Vagina (tissue), 2 donors: Measurements from ENCODE around the gene FSTL5.

Experiments
- POLR2A ChIP-seq, 2 donors: fragments of 450-650 bp; IDR thresholded peaks; one replicate each; pipeline ENCODE4 v1.6.1; 2017; ENCODE audit warnings: antibody characterized with exemption in 2 of 2, mild to moderate bottlenecking in 2 of 2, moderate library complexity in 2 of 2
- POLR2AphosphoS5 ChIP-seq, 2 donors: sonication (generic); formaldehyde crosslinking; IDR thresholded peaks; one replicate each; pipeline ENCODE4 v1.9.0; 2017; ENCODE audit warnings: antibody characterized with exemption in 2 of 2, mild to moderate bottlenecking in 2 of 2, low read depth in 1 of 2; ENCODE audit not compliant: insufficient read depth in 1 of 2
- TF ChIP-seq, protein P1 (sequence below), 3 experiments: fragments of 450-650 bp in 2 of 3; fragments of 200-600 bp in 1 of 3; sonication (generic) in 1 of 3; IDR thresholded peaks; one replicate each; pipeline ENCODE4 v1.5.1; 2017 to 2019; ENCODE audit warnings: antibody characterized with exemption in 3 of 3, mild to moderate bottlenecking in 2 of 3, moderate library complexity in 2 of 3

DNA sequence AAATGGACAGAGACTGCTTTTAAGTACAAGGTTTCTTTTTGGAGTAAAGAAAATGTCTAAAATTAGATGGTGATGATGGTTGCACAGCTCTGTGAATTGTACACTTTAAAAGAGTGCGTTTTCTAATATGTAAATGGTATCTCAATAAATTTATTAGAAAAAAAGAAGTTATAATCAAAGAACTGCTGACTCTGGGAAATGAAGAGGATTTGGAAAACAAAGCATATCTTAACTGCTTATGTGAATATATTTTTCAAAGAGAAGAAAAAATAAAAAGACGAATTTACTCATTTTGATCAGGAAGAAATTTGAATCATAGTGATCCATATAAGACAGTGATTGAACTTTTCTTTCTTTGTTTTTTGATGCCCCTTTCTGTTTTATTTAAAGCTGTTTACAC, 45.9 kb upstream of the FSTL5 start:
- TF ChIP-seq, protein P1, sequence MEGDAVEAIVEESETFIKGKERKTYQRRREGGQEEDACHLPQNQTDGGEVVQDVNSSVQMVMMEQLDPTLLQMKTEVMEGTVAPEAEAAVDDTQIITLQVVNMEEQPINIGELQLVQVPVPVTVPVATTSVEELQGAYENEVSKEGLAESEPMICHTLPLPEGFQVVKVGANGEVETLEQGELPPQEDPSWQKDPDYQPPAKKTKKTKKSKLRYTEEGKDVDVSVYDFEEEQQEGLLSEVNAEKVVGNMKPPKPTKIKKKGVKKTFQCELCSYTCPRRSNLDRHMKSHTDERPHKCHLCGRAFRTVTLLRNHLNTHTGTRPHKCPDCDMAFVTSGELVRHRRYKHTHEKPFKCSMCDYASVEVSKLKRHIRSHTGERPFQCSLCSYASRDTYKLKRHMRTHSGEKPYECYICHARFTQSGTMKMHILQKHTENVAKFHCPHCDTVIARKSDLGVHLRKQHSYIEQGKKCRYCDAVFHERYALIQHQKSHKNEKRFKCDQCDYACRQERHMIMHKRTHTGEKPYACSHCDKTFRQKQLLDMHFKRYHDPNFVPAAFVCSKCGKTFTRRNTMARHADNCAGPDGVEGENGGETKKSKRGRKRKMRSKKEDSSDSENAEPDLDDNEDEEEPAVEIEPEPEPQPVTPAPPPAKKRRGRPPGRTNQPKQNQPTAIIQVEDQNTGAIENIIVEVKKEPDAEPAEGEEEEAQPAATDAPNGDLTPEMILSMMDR (IDR thresholded peaks at IDR 0.05): no peak
- TF ChIP-seq POLR2A (IDR thresholded peaks at IDR 0.05): no peak
- TF ChIP-seq POLR2AphosphoS5 (IDR thresholded peaks at IDR 0.05; ENCODE audit: insufficient read depth in 1 of 2, low read depth in 1 of 2): no peak
